Prostate gland (tissue), 2 donors: ENCODE measurements around the gene ZNF221.

ENCODE experiments used
- POLR2A ChIP-seq: fragments of 450-650 bp; IDR thresholded peaks from one replicate; pipeline ENCODE4 v1.6.1; 2016; ENCODE audit warnings: antibody characterized with exemption, mild to moderate bottlenecking
- POLR2AphosphoS5 ChIP-seq: sonication (generic); formaldehyde crosslinking; IDR thresholded peaks from one replicate; pipeline ENCODE4 v1.6.1; 2017; ENCODE audit warnings: antibody characterized with exemption
- TF ChIP-seq, protein P1 (sequence below), 4 experiments: fragments of 200-600 bp in 2 of 4; fragments of 450-650 bp in 2 of 4; sonication (generic) in 2 of 4; IDR thresholded peaks; 1 replicate in 3 of 4; 2 replicates in 1 of 4; pipeline ENCODE4 v1.5.1; 2016 to 2019; ENCODE audit warnings: antibody characterized with exemption in 4 of 4, mild to moderate bottlenecking in 2 of 4, moderate library complexity in 2 of 4

DNA sequence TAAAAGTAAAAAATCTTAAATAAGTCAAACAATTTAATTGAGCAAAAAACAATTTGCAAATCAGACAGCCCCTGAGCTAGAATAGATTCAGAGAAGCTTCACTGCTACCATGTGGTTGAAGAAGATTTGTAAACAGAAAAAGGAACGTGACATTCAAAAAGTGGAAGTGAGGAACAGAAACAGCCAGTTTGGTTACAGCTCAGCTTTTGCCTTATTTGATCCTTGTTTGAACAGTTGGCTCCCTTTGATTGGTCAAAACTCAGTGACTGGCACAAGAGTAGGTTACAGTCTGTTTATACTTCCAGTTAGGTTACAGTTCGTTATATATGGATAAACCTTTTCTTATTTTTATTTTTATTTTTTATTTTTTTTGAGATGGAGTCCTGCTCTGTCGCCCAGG, 5.8 kb downstream of the ZNF221 start:
- TF ChIP-seq, protein P1, sequence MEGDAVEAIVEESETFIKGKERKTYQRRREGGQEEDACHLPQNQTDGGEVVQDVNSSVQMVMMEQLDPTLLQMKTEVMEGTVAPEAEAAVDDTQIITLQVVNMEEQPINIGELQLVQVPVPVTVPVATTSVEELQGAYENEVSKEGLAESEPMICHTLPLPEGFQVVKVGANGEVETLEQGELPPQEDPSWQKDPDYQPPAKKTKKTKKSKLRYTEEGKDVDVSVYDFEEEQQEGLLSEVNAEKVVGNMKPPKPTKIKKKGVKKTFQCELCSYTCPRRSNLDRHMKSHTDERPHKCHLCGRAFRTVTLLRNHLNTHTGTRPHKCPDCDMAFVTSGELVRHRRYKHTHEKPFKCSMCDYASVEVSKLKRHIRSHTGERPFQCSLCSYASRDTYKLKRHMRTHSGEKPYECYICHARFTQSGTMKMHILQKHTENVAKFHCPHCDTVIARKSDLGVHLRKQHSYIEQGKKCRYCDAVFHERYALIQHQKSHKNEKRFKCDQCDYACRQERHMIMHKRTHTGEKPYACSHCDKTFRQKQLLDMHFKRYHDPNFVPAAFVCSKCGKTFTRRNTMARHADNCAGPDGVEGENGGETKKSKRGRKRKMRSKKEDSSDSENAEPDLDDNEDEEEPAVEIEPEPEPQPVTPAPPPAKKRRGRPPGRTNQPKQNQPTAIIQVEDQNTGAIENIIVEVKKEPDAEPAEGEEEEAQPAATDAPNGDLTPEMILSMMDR (IDR thresholded peaks at IDR 0.05) = no peak
- TF ChIP-seq POLR2A (no peak), POLR2AphosphoS5 (no peak)
